HG02884 (cell line): ENCODE data around the gene TPD52L3.

Experiments used
- ATAC-seq: cut with Tn5 transposase; IDR thresholded peaks from one replicate; pipeline ENCODE4 v1.9.1; 2021; ENCODE audit warnings: mild to moderate bottlenecking, moderate library complexity; ENCODE audit not compliant: unreplicated experiment

TPD52L3 gene

GRCh38 chr9:6328103-6328502 is at the start of gene TPD52L3:
TSS of gene TPD52L3 (plus strand) at chr9:6328375. CDS start at chr9:6328596, 221 bp downstream.
- ATAC-seq, result no peak

DNA sequence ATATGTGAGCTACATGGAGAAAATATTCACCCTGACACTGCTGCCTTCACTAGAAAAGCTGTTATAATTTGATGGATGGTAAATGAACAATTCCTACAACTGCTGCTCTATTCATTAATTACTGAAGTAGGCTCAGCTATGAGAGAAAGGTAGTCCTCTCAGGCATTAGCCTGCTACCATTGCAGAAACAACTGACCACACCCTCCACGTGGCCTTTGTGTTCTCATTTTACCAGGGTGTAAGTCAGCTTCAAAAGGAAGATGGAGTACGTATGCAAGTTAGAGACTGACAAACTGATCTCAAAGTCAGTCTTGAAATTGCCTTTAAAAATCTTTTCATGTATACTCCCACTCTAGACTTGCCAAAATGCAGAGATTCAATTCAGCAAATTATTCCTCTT is 26.3 kb upstream of the TPD52L3 start:
- no peak for ATAC-seq

- no peak for ATAC-seq
These were observed 25.8 kb upstream of the TPD52L3 start for GRCh38 chr9:6302417-6302816.

DNA sequence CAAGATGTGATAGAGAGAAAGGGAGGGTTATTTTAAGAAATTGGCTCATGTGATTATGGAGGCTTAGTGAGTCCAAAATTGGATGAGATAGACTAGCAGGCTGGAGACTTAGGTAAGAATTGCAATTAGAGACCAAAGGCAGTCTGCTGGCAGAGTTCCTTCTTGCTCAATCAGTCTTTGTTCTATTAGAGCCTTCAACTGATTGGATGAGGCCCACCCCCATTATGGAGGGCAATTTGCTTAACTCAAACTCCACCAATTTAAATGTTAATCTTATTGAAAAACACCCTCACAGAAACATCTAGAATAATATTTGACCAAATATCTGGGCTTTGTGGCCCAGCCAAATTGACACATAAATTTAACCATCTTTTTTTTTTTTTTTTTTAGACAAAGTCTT is 23.9 kb upstream of the TPD52L3 start:
- no peak for ATAC-seq

GRCh38 chr9:6305954-6306563 is 22.1 kb upstream of the TPD52L3 start:
- ATAC-seq, result no peak

DNA sequence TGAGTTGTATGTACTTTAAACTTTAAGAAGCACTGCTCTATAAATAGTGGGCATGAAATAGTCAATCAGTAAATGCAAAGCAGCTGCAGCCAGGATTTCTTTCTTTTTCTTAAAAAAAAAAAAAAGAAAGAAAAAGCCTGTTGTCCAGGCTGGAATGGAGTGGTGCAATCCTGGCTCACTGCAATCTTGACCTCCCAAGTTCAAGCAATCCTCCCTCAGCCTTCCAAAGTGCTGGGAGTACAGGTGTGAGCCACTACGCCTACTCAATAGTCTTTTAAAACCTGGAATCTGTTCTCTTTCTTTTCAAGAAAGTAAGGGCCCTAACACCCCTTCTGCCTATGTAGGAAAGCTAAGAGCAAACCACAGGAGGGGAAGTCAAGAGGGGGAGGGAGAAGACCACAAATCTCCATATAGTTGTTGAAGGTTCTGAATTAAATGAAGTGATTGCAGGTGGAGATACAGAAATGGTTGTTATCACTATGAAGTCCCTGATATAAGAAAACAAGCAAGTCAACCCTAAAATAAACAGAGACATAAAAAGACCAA is 20.6 kb upstream of the TPD52L3 start:
- ATAC-seq, result no peak

- ATAC-seq, result no peak
These were observed 2.9 kb downstream of the TPD52L3 start for GRCh38 chr9:6330958-6331634.

- no peak for ATAC-seq
These were observed 6.1 kb downstream of the TPD52L3 start for GRCh38 chr9:6334305-6334704.

- ATAC-seq, result no peak
These were observed 20.6 kb downstream of the TPD52L3 start for GRCh38 chr9:6348766-6349165.

DNA sequence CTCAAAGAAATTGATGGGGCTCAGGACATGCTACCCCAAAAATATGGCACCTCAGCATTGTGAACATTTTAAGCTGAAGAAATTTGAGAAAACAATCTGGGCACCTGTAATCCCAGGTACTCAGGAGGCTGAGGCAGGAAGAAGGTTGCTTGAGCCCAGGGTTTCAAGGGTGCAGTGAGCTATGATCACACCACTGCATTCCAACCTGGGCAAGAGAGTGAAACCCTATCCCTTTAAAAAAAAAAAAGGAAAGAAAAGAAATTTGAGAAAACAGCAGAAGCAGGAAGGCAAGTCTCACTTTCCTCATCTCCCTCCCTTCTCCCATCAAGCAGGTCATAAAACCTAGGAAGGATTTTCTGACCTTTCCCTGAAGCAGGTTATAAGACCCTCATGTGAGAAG is 23.6 kb downstream of the TPD52L3 start:
- ATAC-seq, result no peak

DNA sequence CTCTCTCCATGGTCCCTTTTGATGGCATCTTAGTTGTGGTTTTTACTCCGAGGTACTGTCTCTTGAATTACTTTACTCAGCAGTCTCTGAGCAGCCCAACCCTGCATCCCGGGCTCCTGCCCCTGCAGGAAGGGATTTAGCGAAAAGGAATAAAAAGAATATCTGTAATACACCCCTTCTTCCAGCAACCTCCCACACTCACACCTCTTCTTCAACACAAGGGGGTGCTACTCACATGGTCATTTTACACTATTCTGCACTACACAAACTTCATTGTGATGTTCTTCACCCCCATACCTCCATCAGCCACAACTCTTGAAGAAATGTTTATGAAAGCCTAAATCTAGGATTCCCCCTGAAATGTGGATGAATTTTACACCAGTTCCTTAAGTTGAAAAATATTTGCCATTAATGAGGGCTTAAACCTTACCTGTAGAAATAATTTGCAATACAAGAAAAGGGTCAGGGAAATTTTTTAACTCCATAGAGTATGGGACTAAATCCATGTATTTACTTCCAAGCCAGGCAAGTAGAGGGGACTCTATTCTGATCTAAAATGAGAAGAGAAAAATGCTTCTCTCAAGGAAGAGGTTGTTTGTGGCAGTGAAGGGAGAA is 26.0 kb downstream of the TPD52L3 start:
- ATAC-seq, result peak; percentile 88

DNA sequence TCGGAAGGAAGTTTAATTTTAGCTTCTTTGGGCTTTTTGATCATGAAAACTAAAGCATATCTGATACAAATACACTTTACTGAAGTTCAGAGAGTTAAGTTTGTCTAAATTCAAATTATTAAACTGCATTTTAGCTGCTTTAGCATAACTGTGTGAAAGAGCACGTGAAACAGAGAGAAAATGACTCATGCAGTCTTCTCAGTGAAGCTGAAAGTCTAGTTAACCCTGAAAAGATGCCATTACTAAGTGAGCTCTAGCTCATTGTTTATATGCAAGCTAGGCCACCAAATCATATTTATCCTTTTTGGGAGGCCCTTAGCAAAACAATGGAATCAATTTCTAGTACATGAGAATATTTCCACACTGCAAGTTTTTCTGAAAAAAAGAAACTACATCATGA is 27.6 kb downstream of the TPD52L3 start:
- ATAC-seq, result no peak

- ATAC-seq, result no peak
These were observed 28.3 kb downstream of the TPD52L3 start for GRCh38 chr9:6356441-6356840.

DNA sequence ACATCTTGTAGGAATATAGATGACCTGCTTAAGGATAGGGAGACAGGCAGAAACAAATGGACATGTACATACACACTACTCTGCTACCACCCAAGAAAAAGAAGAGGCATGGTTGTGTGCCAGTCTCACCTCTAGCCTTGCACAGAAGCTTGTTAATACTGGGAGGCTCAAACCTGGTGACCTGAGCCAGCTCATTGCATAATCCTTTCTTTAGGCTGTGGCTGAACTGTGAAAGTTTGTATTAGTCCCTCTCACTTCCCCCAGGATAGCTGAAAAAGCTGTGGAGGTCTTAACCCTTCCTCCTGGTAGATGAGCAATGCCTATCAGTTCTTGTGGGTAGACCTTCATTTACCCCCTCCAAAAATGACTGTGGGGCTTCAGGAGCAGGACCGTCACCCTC is 28.7 kb downstream of the TPD52L3 start:
- ATAC-seq, result no peak

- no peak for ATAC-seq
These were observed 39.1 kb downstream of the TPD52L3 start for GRCh38 chr9:6367128-6367890.

- ATAC-seq, result no peak
These were observed 40.7 kb downstream of the TPD52L3 start for GRCh38 chr9:6368831-6369230.
